IMR-90 (cell line): ENCODE measurements around the gene ARMC5. TPM values are rescaled to one million over a fixed set of nuclear protein-coding genes. Genes with fewer than 3 reads are reported as not detected.
A peak's percentile ranks its signal among the peaks of the same experiment; 100 is the strongest.

Experiments
- ATAC-seq: fragments of 200-7000 bp; cut with Tn5 transposase; 2 replicates; pipeline ENCODE4 v1.9.1; 2020; ENCODE audit warnings: low read depth, mild to moderate bottlenecking, moderate library complexity
- BruUV-seq: library from RNA; stranded (reverse); fragments of 400-500 nt; replicated peaks from 2 replicates; lab custom pipeline; 2021; lab: Mats Ljungman, UMichigan
- CTCF ChIA-PET: fragments of 300-600 bp; formaldehyde crosslinking; extraction: SDS; loops from one replicate; lab custom pipeline; 2021; ENCODE audit warnings: antibody characterized with exemption; lab: Yijun Ruan, JAX
- POLR2A ChIA-PET: fragments of 300-600 bp; sonication (Branson Sonifier 250); formaldehyde crosslinking; loops from one replicate; lab custom pipeline; 2022; ENCODE audit warnings: antibody characterized with exemption; ENCODE audit not compliant: unreplicated experiment; lab: Charles Lee
- DNase-seq: peaks from one replicate; pipeline ENCODE4 v3.0.0; 2013
- H2AFZ ChIP-seq: replicated peaks from 2 replicates; pipeline ENCODE3; 2013; ENCODE audit warnings: low read length, mild to moderate bottlenecking; ENCODE audit not compliant: poor library complexity
- H2AK5ac ChIP-seq: 2 replicates; pipeline ENCODE4 v1.6.1; 2013; ENCODE audit warnings: low read depth, low read length, inconsistent platforms
- H2AK9ac ChIP-seq: replicated peaks from 2 replicates; pipeline ENCODE3; 2013; ENCODE audit warnings: mild to moderate bottlenecking, low read depth, low read length, moderate library complexity; ENCODE audit not compliant: poor library complexity
- H2BK120ac ChIP-seq: 2 replicates; pipeline ENCODE4 v1.6.1; 2013; ENCODE audit warnings: low read depth, low read length, inconsistent platforms
- H2BK15ac ChIP-seq: 3 replicates; pipeline ENCODE4 v1.6.1; 2013; ENCODE audit warnings: low read depth, low read length, inconsistent platforms
- H2BK20ac ChIP-seq: 2 replicates; pipeline ENCODE4 v1.6.1; 2013; ENCODE audit warnings: low read depth, mild to moderate bottlenecking, inconsistent platforms, low read length, moderate library complexity
- H2BK5ac ChIP-seq: 2 replicates; pipeline ENCODE4 v1.6.1; 2013; ENCODE audit warnings: mild to moderate bottlenecking, low read depth, low read length, inconsistent platforms; ENCODE audit not compliant: poor library complexity, severe bottlenecking
- H3K14ac ChIP-seq: replicated peaks from 2 replicates; pipeline ENCODE4 v1.6.1; 2013; ENCODE audit warnings: low read depth, low read length, inconsistent platforms
- H3K18ac ChIP-seq: 2 replicates; pipeline ENCODE4 v1.6.1; 2013; ENCODE audit warnings: low read depth, low read length, control low read depth
- H3K23ac ChIP-seq: 2 replicates; pipeline ENCODE4 v1.6.1; 2013; ENCODE audit warnings: low read depth, low read length, inconsistent platforms
- H3K27ac ChIP-seq: 2 replicates; pipeline ENCODE4 v1.5.1; 2013; ENCODE audit warnings: mild to moderate bottlenecking, control low read depth, low read length; ENCODE audit not compliant: insufficient read depth
- H3K27me3 ChIP-seq: 2 replicates; pipeline ENCODE4 v1.6.1; 2013; ENCODE audit warnings: low read length; ENCODE audit not compliant: control insufficient read depth, insufficient read depth
- H3K36me3 ChIP-seq: 2 replicates; pipeline ENCODE4 v1.6.1; 2013; ENCODE audit warnings: low read length, mixed read lengths; ENCODE audit not compliant: control insufficient read depth, insufficient read depth
- H3K4ac ChIP-seq: 2 replicates; pipeline ENCODE4 v1.6.1; 2013; ENCODE audit warnings: low read depth, low read length, inconsistent platforms
- H3K4me1 ChIP-seq: 2 replicates; pipeline ENCODE4 v1.6.1; 2013; ENCODE audit warnings: low read length, mixed read lengths; ENCODE audit not compliant: control insufficient read depth, insufficient read depth
- H3K4me2 ChIP-seq: 2 replicates; pipeline ENCODE4 v1.6.1; 2013; ENCODE audit warnings: low read depth, mild to moderate bottlenecking, control low read depth, low read length, moderate library complexity
- H3K4me3 ChIP-seq: 2 replicates; pipeline ENCODE4 v1.5.1; 2013; ENCODE audit warnings: low read depth, mild to moderate bottlenecking, control low read depth, low read length, moderate library complexity; ENCODE audit not compliant: insufficient read depth
- H3K56ac ChIP-seq: 2 replicates; pipeline ENCODE4 v1.6.1; 2013; ENCODE audit warnings: low read length, inconsistent platforms; ENCODE audit not compliant: insufficient read depth; ENCODE audit errors: extremely low read depth
- H3K79me1 ChIP-seq, 2 experiments: 2 replicates each; pipeline ENCODE4 v1.6.1; 2013; ENCODE audit warnings: low read length in 2 of 2, inconsistent platforms in 1 of 2, low read depth in 1 of 2
- H3K9ac ChIP-seq: 2 replicates; pipeline ENCODE4 v1.6.1; 2013; ENCODE audit warnings: low read depth, low read length, control low read depth
- H3K9me1 ChIP-seq: 2 replicates; pipeline ENCODE4 v1.6.1; 2013; ENCODE audit warnings: low read length, inconsistent platforms; ENCODE audit not compliant: insufficient read depth
- H3K9me3 ChIP-seq: 2 replicates; pipeline ENCODE4 v1.6.1; 2013; ENCODE audit warnings: low read length; ENCODE audit not compliant: control insufficient read depth, insufficient read depth
- H4K20me1 ChIP-seq: 2 replicates; pipeline ENCODE4 v1.6.1; 2013; ENCODE audit warnings: low read length, inconsistent platforms; ENCODE audit not compliant: insufficient read depth
- H4K5ac ChIP-seq: 2 replicates; pipeline ENCODE4 v1.6.1; 2013; ENCODE audit warnings: mild to moderate bottlenecking, low read depth, low read length, control low read depth
- H4K8ac ChIP-seq, 2 experiments: 2 replicates each; pipeline ENCODE4 v1.6.1; 2013; ENCODE audit warnings: low read depth in 2 of 2, low read length in 2 of 2, control low read depth in 1 of 2, inconsistent platforms in 1 of 2
- H4K91ac ChIP-seq: 2 replicates; pipeline ENCODE4 v1.6.1; 2013; ENCODE audit warnings: low read depth, low read length, inconsistent platforms; ENCODE audit not compliant: insufficient read depth
- BHLHE40 ChIP-seq: fragments of 150-350 bp; IDR thresholded peaks from 2 replicates; pipeline ENCODE4 v1.6.1; 2016; ENCODE audit warnings: mild to moderate bottlenecking, low read depth, low read length
- CHD1 ChIP-seq: IDR thresholded peaks from 2 replicates; pipeline ENCODE4 v1.6.1; 2012; ENCODE audit warnings: low read depth, low read length, improper control_type of control experiment
- CTCF ChIP-seq: conservative IDR thresholded peaks from 2 replicates; pipeline ENCODE4 v1.5.1; 2012; ENCODE audit warnings: mild to moderate bottlenecking, low read depth, low read length, improper control_type of control experiment
- ELK1 ChIP-seq: fragments of 150-350 bp; IDR thresholded peaks from 2 replicates; pipeline ENCODE4 v1.6.1; 2016; ENCODE audit warnings: low read depth, mild to moderate bottlenecking, low read length, moderate library complexity, borderline replicate concordance
- FOS ChIP-seq: fragments of 150-350 bp; IDR thresholded peaks from 2 replicates; pipeline ENCODE4 v1.6.1; 2016; ENCODE audit warnings: low read depth, low read length
- MAFK ChIP-seq: IDR thresholded peaks from 2 replicates; pipeline ENCODE4 v1.6.1; 2012; ENCODE audit warnings: low read depth, low read length, improper control_type of control experiment
- MAZ ChIP-seq: IDR thresholded peaks from 2 replicates; pipeline ENCODE4 v1.6.1; 2012; ENCODE audit warnings: low read depth, mild to moderate bottlenecking, low read length, improper control_type of control experiment, moderate library complexity, borderline replicate concordance
- MXI1 ChIP-seq: IDR thresholded peaks from 2 replicates; pipeline ENCODE4 v1.6.1; 2012; ENCODE audit warnings: low read depth, mild to moderate bottlenecking, low read length, moderate library complexity, borderline replicate concordance
- NFE2L2 ChIP-seq: fragments of 150-350 bp; IDR thresholded peaks from 2 replicates; pipeline ENCODE4 v1.6.1; 2016; ENCODE audit warnings: low read depth, mild to moderate bottlenecking, low read length
- POLR2A ChIP-seq: IDR thresholded peaks from 2 replicates; pipeline ENCODE4 v1.6.1; 2012; ENCODE audit warnings: mild to moderate bottlenecking, low read depth, low read length
- RAD21 ChIP-seq: IDR thresholded peaks from 2 replicates; pipeline ENCODE4 v1.6.1; 2012; ENCODE audit warnings: low read length, improper control_type of control experiment
- RCOR1 ChIP-seq: IDR thresholded peaks from 2 replicates; pipeline ENCODE4 v1.6.1; 2012; ENCODE audit warnings: mild to moderate bottlenecking, low read length, improper control_type of control experiment; ENCODE audit not compliant: insufficient replicate concordance
- RFX5 ChIP-seq: IDR thresholded peaks from 2 replicates; pipeline ENCODE4 v1.8.0; 2012; ENCODE audit warnings: low read depth, mild to moderate bottlenecking, low read length, moderate library complexity
- SMC3 ChIP-seq: fragments of 150-350 bp; IDR thresholded peaks from 2 replicates; pipeline ENCODE4 v1.6.1; 2016; ENCODE audit warnings: low read depth, mild to moderate bottlenecking, antibody characterized with exemption, low read length, moderate library complexity
- WGBS, 2 experiments: methylation state at CpG; one replicate each; pipeline versions ENCODE4 v1.1.5 to v1.1.7; 2013; ENCODE audit warnings: missing lambda C conversion rate in 2 of 2; ENCODE audit not compliant: insufficient read length in 1 of 2; ENCODE audit errors: extremely low coverage in 2 of 2; 5-methylcytosine and 5-hydroxymethylcytosine counted together
- dilution Hi-C: fragments of 300-500 bp; cut with HindIII; formaldehyde crosslinking; loops from one replicate; pipeline ENCODE4 v1.14.3; 2018; ENCODE audit warnings: low sequenced_read_pairs; ENCODE audit not compliant: unreplicated experiment
- in situ Hi-C: fragments of 300-500 bp; cut with MboI; formaldehyde crosslinking; loops from 3 replicates; pipeline ENCODE4 v1.14.3; 2019; ENCODE audit warnings: low sequenced_read_pairs, inconsistent platforms, mixed read lengths
- intact Hi-C: fragments of 100-400 bp; cut with micrococcal nuclease; formaldehyde crosslinking; loops from 2 replicates; pipeline ENCODE4 v1.10.0; 2022
- polyA plus RNA-seq, 3 experiments: library from polyadenylated mRNA; depleted of rRNA; stranded (reverse); fragments of >200 nt; gene quantifications; 2 replicates each; pipeline ENCODE4 v1.2.3, GENCODE V29; 2012; ENCODE audit warnings: low replicate concordance in 1 of 3
- total RNA-seq: library from RNA; depleted of rRNA; stranded (reverse); fragments of >200 nt; gene quantifications from 2 replicates; pipeline ENCODE4 v1.2.3, GENCODE V29; 2012

ARMC5 gene
- total and polyA plus RNA-seq, 2 of the 4 experiments (the other 2 are of a cell fraction), result 2.3 to 7.5 TPM

GRCh38 chr16:31477220-31478216 lies 18.2 kb downstream of the ARMC5 start:
- H2BK5ac ChIP-seq, result no peak overlapping the region
- 88% methylated on average over 40 of the region's 67 CpGs; no CpG with 5 or more reads in 1 of the 2 experiments for WGBS, 2 experiments
- H3K4me1 ChIP-seq, result peaks cover 6% of the 10 kb centered on the region; the same call in 1 of the 2 replicates
- H3K56ac ChIP-seq, result no peak overlapping the region
- peaks cover 56% of the 10 kb centered on the region for H3K36me3 ChIP-seq
- H2BK20ac ChIP-seq, result no peak overlapping the region
- no peak overlapping the region for H2BK15ac ChIP-seq
- BruUV-seq, result TSS peak; percentile 37
- no peak overlapping the region for H4K91ac ChIP-seq
- no peak overlapping the region for H2BK120ac ChIP-seq
- H3K79me1 ChIP-seq, result peaks cover 16 to 53% of the 10 kb centered on the region in 2 experiments; a peak in 3 of 4 replicates
- DNase-seq, result no peak
- peaks cover 66% of the 10 kb centered on the region for H4K20me1 ChIP-seq
- no peak overlapping the region for H3K4ac ChIP-seq
- POLR2A ChIA-PET, result no interaction called here
- intact Hi-C loops (no loop called here), dilution Hi-C loops (no loop called here), in situ Hi-C loops (no loop called here)
- H4K5ac ChIP-seq, result no peak overlapping the region
- no peak overlapping the region for H2AK5ac ChIP-seq
- no peak overlapping the region for H3K23ac ChIP-seq
- H4K8ac ChIP-seq, result no peak overlapping the region
- H3K14ac ChIP-seq, result no peak overlapping the region
- H2AK9ac ChIP-seq, result no peak overlapping the region
- H3K18ac ChIP-seq, result no peak overlapping the region
- no peak overlapping the region for H3K27ac ChIP-seq
- no peak overlapping the region for H3K9ac ChIP-seq
- H2AFZ ChIP-seq, result no peak overlapping the region
- H3K9me3 ChIP-seq, result no peaks in the 10 kb centered on the region
- no peak overlapping the region for H3K4me2 ChIP-seq
- H3K9me1 ChIP-seq, result peaks cover 21% of the 10 kb centered on the region
- H3K27me3 ChIP-seq, result no peaks in the 10 kb centered on the region
- no peak overlapping the region for H3K4me3 ChIP-seq
- ATAC-seq, result no peak
- CTCF ChIA-PET, result no interaction called here
- TF ChIP-seq MAFK (no peak), CTCF (no peak), RCOR1 (no peak), FOS (no peak), NFE2L2 (no peak), CHD1 (no peak), MAZ (no peak), SMC3 (no peak), ELK1 (no peak), RAD21 (no peak), MXI1 (no peak), RFX5 (no peak), POLR2A (no peak), BHLHE40 (no peak)
